CD14-positive monocyte (primary cell): ENCODE data around the gene STARD7. TPM values are rescaled to one million over a fixed set of nuclear protein-coding genes. Genes with fewer than 3 reads are reported as not detected.

Source experiments
- DNase-seq, 3 donors: peaks; one replicate each; pipeline ENCODE4 v3.0.0-alpha.2; 2011 to 2022
- H2AFZ ChIP-seq: 2 replicates; pipeline ENCODE4 v1.6.0; 2012; ENCODE audit warnings: mild to moderate bottlenecking, low read depth, low read length, inconsistent platforms; ENCODE audit not compliant: insufficient read depth, poor library complexity, severe bottlenecking
- H3K27ac ChIP-seq, 2 donors: 1 replicate in 1 of 2; 2 replicates in 1 of 2; pipeline ENCODE4 v1.5.1; 2012 to 2013; ENCODE audit warnings: low read length in 2 of 2, control low read depth in 1 of 2, inconsistent platforms in 1 of 2, low read depth in 1 of 2, mild to moderate bottlenecking in 1 of 2
- H3K27me3 ChIP-seq, 2 donors: one replicate each; pipeline versions ENCODE4 v1.6.0 to v1.6.1; 2011 to 2013; ENCODE audit warnings: low read length in 2 of 2; ENCODE audit not compliant: control insufficient read depth in 2 of 2, insufficient read depth in 2 of 2
- H3K36me3 ChIP-seq, 2 donors: replicated peaks in 1 of 2; 1 replicate in 1 of 2; 2 replicates in 1 of 2; pipeline versions ENCODE4 v1.5.1 to v1.6.1; 2012 to 2013; ENCODE audit warnings: low read length in 2 of 2, control low read depth in 1 of 2, inconsistent platforms in 1 of 2, mild to moderate bottlenecking in 1 of 2; ENCODE audit not compliant: insufficient read depth in 2 of 2, control insufficient read depth in 1 of 2
- H3K4me1 ChIP-seq, 2 donors: 1 replicate in 1 of 2; 2 replicates in 1 of 2; pipeline versions ENCODE4 v1.5.1 to v1.6.1; 2012 to 2013; ENCODE audit warnings: low read length in 2 of 2, control low read depth in 1 of 2, inconsistent platforms in 1 of 2, mild to moderate bottlenecking in 1 of 2, moderate library complexity in 1 of 2; ENCODE audit not compliant: insufficient read depth in 2 of 2, control insufficient read depth in 1 of 2
- H3K4me2 ChIP-seq: replicated peaks from 2 replicates; pipeline ENCODE3; 2012; ENCODE audit warnings: low read length, moderate library complexity, mild to moderate bottlenecking; ENCODE audit not compliant: poor library complexity, severe bottlenecking; ENCODE audit errors: extremely low read depth
- H3K4me3 ChIP-seq, 3 experiments: fragments of 200-600 bp in 1 of 3; sonication (generic) in 1 of 3; replicated peaks in 1 of 3; 1 replicate in 2 of 3; 2 replicates in 1 of 3; pipeline ENCODE4 v1.5.1; 2011 to 2013; ENCODE audit warnings: low read length in 3 of 3, mild to moderate bottlenecking in 3 of 3, control low read depth in 2 of 3, low read depth in 2 of 3, inconsistent platforms in 1 of 3, moderate library complexity in 1 of 3
- H3K79me2 ChIP-seq: 2 replicates; pipeline ENCODE4 v1.6.0; 2012; ENCODE audit warnings: mild to moderate bottlenecking, control low read depth, inconsistent platforms, low read length, moderate library complexity; ENCODE audit not compliant: insufficient read depth
- H3K9ac ChIP-seq: 2 replicates; pipeline ENCODE4 v1.6.0; 2017; ENCODE audit warnings: low read length, mild to moderate bottlenecking; ENCODE audit not compliant: insufficient read depth, poor library complexity, severe bottlenecking
- H3K9me3 ChIP-seq, 2 donors: replicated peaks in 1 of 2; 1 replicate in 1 of 2; 2 replicates in 1 of 2; pipeline versions ENCODE4 v1.5.1 to v1.6.1; 2012 to 2013; ENCODE audit warnings: low read length in 2 of 2, control low read depth in 1 of 2; ENCODE audit not compliant: control insufficient read depth in 1 of 2, insufficient read depth in 1 of 2
- H4K20me1 ChIP-seq: 2 replicates; pipeline ENCODE4 v1.6.0; 2012; ENCODE audit warnings: mild to moderate bottlenecking, low read length, control low read depth, moderate library complexity; ENCODE audit not compliant: insufficient read depth
- H3K27ac Mint-ChIP-seq, 7 donors: one replicate each; pipeline ENCODE4 v1.8.0; 2020; ENCODE audit warnings: mild to moderate bottlenecking in 7 of 7, mixed read lengths in 7 of 7, moderate library complexity in 6 of 7, inconsistent platforms in 2 of 7
- H3K27me3 Mint-ChIP-seq, 3 donors: one replicate each; pipeline ENCODE4 v1.8.0; 2021 to 2022; ENCODE audit warnings: low read depth in 3 of 3, mild to moderate bottlenecking in 3 of 3, mixed read lengths in 3 of 3, moderate library complexity in 3 of 3, inconsistent platforms in 1 of 3
- H3K36me3 Mint-ChIP-seq, 2 donors: one replicate each; pipeline ENCODE4 v1.8.0; 2020; ENCODE audit warnings: mixed read lengths in 2 of 2, inconsistent platforms in 1 of 2, mild to moderate bottlenecking in 1 of 2
- H3K4me1 Mint-ChIP-seq: one replicate; pipeline ENCODE4 v1.8.0; 2020; ENCODE audit warnings: mild to moderate bottlenecking, mixed read lengths
- H3K4me3 Mint-ChIP-seq, 2 donors: one replicate each; pipeline ENCODE4 v1.8.0; 2020; ENCODE audit warnings: mild to moderate bottlenecking in 2 of 2, mixed read lengths in 2 of 2, moderate library complexity in 1 of 2
- H3K9me3 Mint-ChIP-seq, 7 donors: one replicate each; pipeline ENCODE4 v1.8.0; 2020 to 2022; ENCODE audit warnings: mixed read lengths in 7 of 7, mild to moderate bottlenecking in 6 of 7, moderate library complexity in 6 of 7, inconsistent platforms in 2 of 7
- CTCF ChIP-seq: fragments of 200-600 bp; IDR thresholded peaks from one replicate; pipeline ENCODE4 v1.8.0; 2022; ENCODE audit warnings: antibody characterized with exemption, mild to moderate bottlenecking
- WGBS: methylation state at CpG from one replicate; pipeline ENCODE4 v1.1.5; 2013; ENCODE audit warnings: missing lambda C conversion rate; ENCODE audit not compliant: insufficient coverage; 5-methylcytosine and 5-hydroxymethylcytosine counted together
- intact Hi-C, 2 donors: fragments of 100-400 bp; cut with micrococcal nuclease; formaldehyde crosslinking; loops; one replicate each; pipeline versions ENCODE4 v1.15.0 to v1.15.1; 2023
- polyA plus RNA-seq, 3 donors: library from polyadenylated mRNA; depleted of rRNA in 1 of 3; unstranded in 2 of 3; stranded (reverse) in 1 of 3; fragments of 300-500 nt in 2 of 3; fragments of >200 nt in 1 of 3; fragmentation: Illumina TruSeq in 2 of 3; gene quantifications; 1 replicate in 2 of 3; 2 replicates in 1 of 3; pipeline ENCODE4 v1.2.3, GENCODE V29; 2012 to 2021

Gene STARD7
- polyA plus RNA-seq, 3 donors: 38.0 to 179 (median 172) TPM

- WGBS: 100% methylated on average over 2 of the region's 5 CpGs
- H3K4me3 Mint-ChIP-seq: no peak overlapping the region
- no peaks in the 10 kb centered on the region for H3K27me3 ChIP-seq
- peaks cover 76% of the 10 kb centered on the region for H3K4me1 Mint-ChIP-seq
- no peak for TF ChIP-seq CTCF
- H3K27ac ChIP-seq: peak overlapping the region in 1 of 2 donors; percentile 42
- H3K9me3 ChIP-seq: no peaks in the 10 kb centered on the region
- DNase-seq: no peak
- H3K9me3 Mint-ChIP-seq: no peaks in the 10 kb centered on the region
- peaks cover 94% of the 10 kb centered on the region for H4K20me1 ChIP-seq
- H3K27me3 Mint-ChIP-seq: peaks cover 0 to 1% (median 0%) of the 10 kb centered on the region in 3 donors
- H3K27ac Mint-ChIP-seq: peak overlapping the region in 1 of 7 donors; percentile 45
- peaks cover 99% of the 10 kb centered on the region for H3K79me2 ChIP-seq
- no peaks in the 10 kb centered on the region for H3K36me3 ChIP-seq
- intact Hi-C loops: no loop called here
- no peak overlapping the region for H3K9ac ChIP-seq
- no peak overlapping the region for H3K4me2 ChIP-seq
- peaks cover 52 to 59% of the 10 kb centered on the region in 2 donors for H3K4me1 ChIP-seq
- peaks cover 13 to 30% of the 10 kb centered on the region in 2 donors for H3K36me3 Mint-ChIP-seq
- no peak overlapping the region for H2AFZ ChIP-seq
- no peak overlapping the region for H3K4me3 ChIP-seq
Measured at GRCh38 chr2:96201338-96201737, 7.3 kb downstream of the STARD7 start.

- H3K36me3 Mint-ChIP-seq: peaks cover 24 to 35% of the 10 kb centered on the region in 2 donors
- no peak overlapping the region for H3K4me2 ChIP-seq
- H3K36me3 ChIP-seq: peaks cover 15 to 23% of the 10 kb centered on the region in 2 donors
- H2AFZ ChIP-seq: no peak overlapping the region
- peaks cover 52% of the 10 kb centered on the region for H3K4me1 Mint-ChIP-seq
- H3K27me3 ChIP-seq: no peaks in the 10 kb centered on the region
- peak overlapping the region in 1 of 2 donors; percentile 70 for H3K27ac ChIP-seq
- H3K27ac Mint-ChIP-seq: peak overlapping the region in 4 of 7 donors; percentile 8 to 82 (median 66)
- no peak overlapping the region for H3K9ac ChIP-seq
- no peaks in the 10 kb centered on the region for H3K9me3 Mint-ChIP-seq
- H3K27me3 Mint-ChIP-seq: no peaks in the 10 kb centered on the region
- TF ChIP-seq CTCF: no peak
- WGBS: 100% methylated on average over 1 of the region's 2 CpGs
- H3K4me1 ChIP-seq: peaks cover 28 to 35% of the 10 kb centered on the region in 2 donors
- peak in 1 of 3 donors; percentile 16 for DNase-seq
- H3K4me3 Mint-ChIP-seq: no peak overlapping the region
- peaks cover 97% of the 10 kb centered on the region for H4K20me1 ChIP-seq
- H3K9me3 ChIP-seq: no peaks in the 10 kb centered on the region
- intact Hi-C loops: no loop called here
- peaks cover 98% of the 10 kb centered on the region for H3K79me2 ChIP-seq
- no peak overlapping the region for H3K4me3 ChIP-seq
Measured at GRCh38 chr2:96198921-96199320, 9.7 kb downstream of the STARD7 start.
